Neutrophil (primary cell): ENCODE data around the gene NFRKB.
A peak's percentile ranks its signal among the peaks of the same experiment; 100 is the strongest.

Source experiments
- H3K27ac ChIP-seq: fragments of 200-600 bp; sonication (generic); 2 replicates; pipeline ENCODE4 v1.5.1; 2016; ENCODE audit warnings: mild to moderate bottlenecking, moderate library complexity
- H3K27me3 ChIP-seq: fragments of 200-600 bp; sonication (generic); 2 replicates; pipeline ENCODE4 v1.6.0; 2016; ENCODE audit warnings: mild to moderate bottlenecking
- H3K36me3 ChIP-seq: fragments of 200-600 bp; sonication (generic); 2 replicates; pipeline ENCODE4 v1.5.1; 2017
- H3K4me1 ChIP-seq, 2 experiments: fragments of 200-600 bp in 1 of 2; sonication (generic) in 1 of 2; 1 replicate in 1 of 2; 2 replicates in 1 of 2; pipeline versions ENCODE4 v1.5.1 to v1.6.1; 2013 to 2016; ENCODE audit warnings: low read depth in 1 of 2, low read length in 1 of 2, mild to moderate bottlenecking in 1 of 2, moderate library complexity in 1 of 2; ENCODE audit not compliant: control insufficient read depth in 1 of 2, insufficient read depth in 1 of 2
- H3K4me3 ChIP-seq, 2 experiments: fragments of 200-600 bp in 1 of 2; sonication (generic) in 1 of 2; 1 replicate in 1 of 2; 2 replicates in 1 of 2; pipeline ENCODE4 v1.5.1; 2013 to 2016; ENCODE audit warnings: low read depth in 1 of 2, low read length in 1 of 2, mild to moderate bottlenecking in 1 of 2, moderate library complexity in 1 of 2
- H3K9me3 ChIP-seq: fragments of 200-600 bp; sonication (generic); 2 replicates; pipeline ENCODE4 v1.5.1; 2016
- CTCF ChIP-seq: fragments of 200-600 bp; sonication (generic); IDR thresholded peaks from 2 replicates; pipeline ENCODE4 v1.5.1; 2016; ENCODE audit warnings: antibody characterized with exemption

The NFRKB gene

GRCh38 chr11:129918361-129918760, 23.0 kb upstream of the NFRKB start:
- Histone ChIP-seq H3K4me1 (peaks cover 0 to 4% of the 10 kb centered on the region in 2 experiments), H3K27me3 (no peaks in the 10 kb centered on the region), H3K4me3 (no peak overlapping the region), H3K9me3 (no peaks in the 10 kb centered on the region), H3K36me3 (peaks cover 58% of the 10 kb centered on the region), H3K27ac (no peak overlapping the region)
- no peak for TF ChIP-seq CTCF

- H3K4me1 ChIP-seq: no peaks in the 10 kb centered on the region
- no peak for TF ChIP-seq CTCF
Observed at GRCh38 chr11:129917231-129917630, 21.9 kb upstream of the NFRKB start.

GRCh38 chr11:129911298-129911697, 15.9 kb upstream of the NFRKB start:
- no peaks in the 10 kb centered on the region for H3K4me1 ChIP-seq
- no peaks in the 10 kb centered on the region for H3K27me3 ChIP-seq
- no peak overlapping the region for H3K27ac ChIP-seq
- no peak for TF ChIP-seq CTCF
- no peak overlapping the region for H3K4me3 ChIP-seq
- peaks cover 86% of the 10 kb centered on the region for H3K36me3 ChIP-seq
- H3K9me3 ChIP-seq: no peaks in the 10 kb centered on the region

More at GRCh38 chr11:129917231-129917630, 21.9 kb upstream of the NFRKB start:
- no peaks in the 10 kb centered on the region for H3K9me3 ChIP-seq
- H3K27ac ChIP-seq: no peak overlapping the region
- H3K4me3 ChIP-seq: no peak overlapping the region
- peaks cover 56% of the 10 kb centered on the region for H3K36me3 ChIP-seq
- no peaks in the 10 kb centered on the region for H3K27me3 ChIP-seq

- no peak for TF ChIP-seq CTCF
- Histone ChIP-seq H3K4me3 (no peak overlapping the region), H3K36me3 (peaks cover 86% of the 10 kb centered on the region), H3K9me3 (no peaks in the 10 kb centered on the region), H3K4me1 (no peaks in the 10 kb centered on the region), H3K27ac (no peak overlapping the region), H3K27me3 (no peaks in the 10 kb centered on the region)
Observed at GRCh38 chr11:129910360-129910759, 15.0 kb upstream of the NFRKB start.

GRCh38 chr11:129905402-129905801, 10.0 kb upstream of the NFRKB start:
- no peaks in the 10 kb centered on the region for H3K4me1 ChIP-seq
- no peak overlapping the region for H3K27ac ChIP-seq
- H3K4me3 ChIP-seq: no peak overlapping the region
- TF ChIP-seq CTCF: no peak
- no peaks in the 10 kb centered on the region for H3K9me3 ChIP-seq
- peaks cover 80% of the 10 kb centered on the region for H3K36me3 ChIP-seq
- H3K27me3 ChIP-seq: no peaks in the 10 kb centered on the region

GRCh38 chr11:129896062-129896461, 684 bp upstream of the NFRKB start:
- no peak for TF ChIP-seq CTCF
- Histone ChIP-seq H3K4me1 (peaks cover 17 to 18% of the 10 kb centered on the region in 2 experiments), H3K36me3 (peaks cover 22% of the 10 kb centered on the region), H3K27me3 (peaks cover 6% of the 10 kb centered on the region), H3K4me3 (peak overlapping the region; percentile 80 to 98), H3K9me3 (no peaks in the 10 kb centered on the region), H3K27ac (no peak overlapping the region)
